RWPE1 (cell line): ENCODE results near the gene SNIP1.
A peak's percentile ranks its signal among the peaks of the same experiment; 100 is the strongest.
"Not testable (repeated sequence)": the region's sequence is repeated elsewhere in the genome, so short reads cannot be mapped to it uniquely, and the experiment has no call there.

Experiments used
- CTCF ChIA-PET: fragments of 350-600 bp; sonication (Branson Sonifier 250); formaldehyde crosslinking; extraction: SDS; loops from one replicate; lab custom pipeline; 2021; lab: Yijun Ruan, JAX
- POLR2A ChIA-PET: fragments of 400-600 bp; formaldehyde crosslinking; extraction: SDS; loops from one replicate; lab custom pipeline; 2020; ENCODE audit warnings: antibody characterized with exemption; ENCODE audit not compliant: low non-redundant PET; lab: Yijun Ruan, JAX
- DNase-seq: peaks from one replicate; pipeline ENCODE4 v3.0.0; 2012; ENCODE audit warnings: low spot score
- H3K27ac ChIP-seq: fragments of 450-650 bp; 2 replicates; pipeline ENCODE4 v1.5.1; 2017
- TF ChIP-seq, protein P1 (sequence below): fragments of 450-650 bp; conservative IDR thresholded peaks from 2 replicates; pipeline ENCODE4 v1.5.1; 2017; ENCODE audit warnings: low read depth, mild to moderate bottlenecking

Gene SNIP1

GRCh38 chr1:37595440-37596181, 41.5 kb upstream of the SNIP1 start, which contains the start of gene GNL2:
TSS of gene GNL2 (minus strand) at chr1:37595937. CDS start at chr1:37595822, 115 bp downstream.
- ChIA-PET CTCF (interaction anchor here (0.6 kb wide), 3 partner anchors 67 to 270 kb away, joined by 3 to 4 read pairs (median 3); no protein-coding TSS in a partner anchor), POLR2A (no interaction called here)
- DNase-seq, result peak; percentile 97
- TF ChIP-seq, protein P1, sequence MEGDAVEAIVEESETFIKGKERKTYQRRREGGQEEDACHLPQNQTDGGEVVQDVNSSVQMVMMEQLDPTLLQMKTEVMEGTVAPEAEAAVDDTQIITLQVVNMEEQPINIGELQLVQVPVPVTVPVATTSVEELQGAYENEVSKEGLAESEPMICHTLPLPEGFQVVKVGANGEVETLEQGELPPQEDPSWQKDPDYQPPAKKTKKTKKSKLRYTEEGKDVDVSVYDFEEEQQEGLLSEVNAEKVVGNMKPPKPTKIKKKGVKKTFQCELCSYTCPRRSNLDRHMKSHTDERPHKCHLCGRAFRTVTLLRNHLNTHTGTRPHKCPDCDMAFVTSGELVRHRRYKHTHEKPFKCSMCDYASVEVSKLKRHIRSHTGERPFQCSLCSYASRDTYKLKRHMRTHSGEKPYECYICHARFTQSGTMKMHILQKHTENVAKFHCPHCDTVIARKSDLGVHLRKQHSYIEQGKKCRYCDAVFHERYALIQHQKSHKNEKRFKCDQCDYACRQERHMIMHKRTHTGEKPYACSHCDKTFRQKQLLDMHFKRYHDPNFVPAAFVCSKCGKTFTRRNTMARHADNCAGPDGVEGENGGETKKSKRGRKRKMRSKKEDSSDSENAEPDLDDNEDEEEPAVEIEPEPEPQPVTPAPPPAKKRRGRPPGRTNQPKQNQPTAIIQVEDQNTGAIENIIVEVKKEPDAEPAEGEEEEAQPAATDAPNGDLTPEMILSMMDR, result no peak
- H3K27ac ChIP-seq, result peak within 1 kb of the TSS; percentile 65

GRCh38 chr1:37593726-37594125, 39.6 kb upstream of the SNIP1 start:
- no peak for DNase-seq
- TF ChIP-seq, protein P1, result no peak
- ChIA-PET POLR2A (no interaction called here), CTCF (no interaction called here)
- H3K27ac ChIP-seq, result no peak overlapping the region

DNA sequence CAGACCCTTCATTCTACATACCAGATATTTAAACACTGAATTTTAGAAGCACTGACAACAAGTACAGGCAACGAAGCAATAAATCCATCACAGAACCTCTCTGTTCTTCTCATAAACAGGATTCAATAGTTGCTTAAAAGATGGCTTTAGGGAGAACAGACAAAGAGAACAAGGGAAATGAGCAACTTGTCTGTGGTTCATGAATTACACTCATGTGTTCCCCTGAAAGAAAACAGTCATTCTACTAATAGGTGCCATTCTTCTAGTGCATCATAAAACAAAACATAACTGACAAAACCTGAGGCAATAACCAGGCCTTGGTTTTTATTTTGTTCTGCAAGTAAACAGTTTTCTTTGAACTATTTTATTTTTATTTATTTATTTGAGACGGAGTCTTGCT, 34.8 kb upstream of the SNIP1 start:
- ChIA-PET CTCF (interaction anchor here (0.7 kb wide), 1 partner anchor 18 kb away, joined by 4 read pairs; no protein-coding TSS in a partner anchor), POLR2A (no interaction called here)
- no peak overlapping the region for H3K27ac ChIP-seq
- DNase-seq, result no peak
- TF ChIP-seq, protein P1, result no peak

GRCh38 chr1:37584544-37584943, 30.5 kb upstream of the SNIP1 start:
- DNase-seq, H3K27ac ChIP-seq, POLR2A ChIA-PET: not testable (repeated sequence)
- CTCF ChIA-PET, result interaction anchor here (0.7 kb wide), 1 partner anchor 226 kb away, joined by 6 read pairs; no protein-coding TSS in a partner anchor

- ChIA-PET POLR2A (interaction anchor here (0.9 kb wide), 1 partner anchor 61 kb away, joined by 3 read pairs; no protein-coding TSS in a partner anchor), CTCF (interaction anchor here (1.0 kb wide), 1 partner anchor 106 kb away, joined by 3 read pairs; no protein-coding TSS in a partner anchor)
- TF ChIP-seq, protein P1, result no peak
- DNase-seq, result no peak
- no peak overlapping the region for H3K27ac ChIP-seq
Observed at GRCh38 chr1:37575692-37576091, 21.6 kb upstream of the SNIP1 start.

GRCh38 chr1:37574834-37575480, 20.9 kb upstream of the SNIP1 start:
- no peak overlapping the region for H3K27ac ChIP-seq
- ChIA-PET POLR2A (no interaction called here), CTCF (interaction anchor here (1.0 kb wide), 1 partner anchor 107 kb away, joined by 3 read pairs; no protein-coding TSS in a partner anchor)
- no peak for DNase-seq
- TF ChIP-seq, protein P1, result no peak
